ENCODE measurements around the gene RPS21.

Gene RPS21

DNA sequence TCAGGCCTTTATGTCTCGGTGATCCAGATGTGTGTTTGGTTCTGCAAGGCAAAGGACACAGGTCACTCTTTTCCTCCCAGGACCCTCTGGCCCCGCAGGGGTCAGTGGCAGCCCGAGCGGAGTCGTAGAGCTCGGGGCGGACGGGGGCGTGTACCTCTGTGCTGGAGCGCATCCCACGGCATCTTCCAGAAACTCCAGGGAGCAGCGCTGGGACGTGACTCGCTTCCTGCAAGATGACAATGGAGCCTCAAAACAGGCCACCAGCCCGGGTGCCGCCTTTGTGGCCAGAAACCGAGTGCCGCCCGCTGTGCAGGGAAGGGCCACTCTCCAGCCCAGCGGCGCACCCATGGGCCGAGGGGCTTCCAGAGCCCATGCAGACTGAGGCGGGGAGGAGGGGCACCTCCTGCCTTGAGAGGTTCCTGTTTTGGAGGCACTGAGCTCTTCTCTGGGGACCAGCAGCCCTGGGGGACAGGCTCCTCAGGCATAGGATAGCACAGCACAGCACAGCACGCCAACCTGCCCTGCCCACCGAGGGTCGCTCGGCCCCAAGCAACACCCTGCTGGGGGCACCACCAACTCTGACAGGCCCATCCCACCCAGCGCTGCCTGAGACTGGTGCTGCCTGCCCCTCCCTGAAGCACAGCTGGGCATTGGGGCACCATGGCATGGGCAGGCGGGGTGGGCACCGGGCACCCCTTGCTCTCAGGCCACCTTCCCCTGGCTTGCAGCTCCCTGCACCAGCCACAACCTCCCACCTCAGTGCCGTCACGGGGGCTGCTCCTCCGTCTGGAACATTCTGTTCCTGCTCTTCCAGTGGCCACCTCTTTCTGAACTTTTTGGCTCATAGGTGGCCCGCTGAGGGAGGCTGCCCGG is 9.7 kb downstream of the RPS21 start:
- no peak for DNase-seq (ENCODE audit: low read depth)

GRCh38 chr20:62398120-62398821 is 11.4 kb downstream of the RPS21 start:
- DNase-seq (ENCODE audit: low read depth) = no peak

- DNase-seq (ENCODE audit: low read depth) = no peak
Observed at GRCh38 chr20:62400021-62400420, 13.1 kb downstream of the RPS21 start.

GRCh38 chr20:62400541-62400940 is 13.6 kb downstream of the RPS21 start:
- DNase-seq (ENCODE audit: low read depth) = no peak

- DNase-seq (ENCODE audit: low read depth) = no peak
Observed at GRCh38 chr20:62401331-62401779, 14.5 kb downstream of the RPS21 start.

- DNase-seq (ENCODE audit: low read depth) = no peak
Observed at GRCh38 chr20:62402456-62403150, 15.7 kb downstream of the RPS21 start.

DNA sequence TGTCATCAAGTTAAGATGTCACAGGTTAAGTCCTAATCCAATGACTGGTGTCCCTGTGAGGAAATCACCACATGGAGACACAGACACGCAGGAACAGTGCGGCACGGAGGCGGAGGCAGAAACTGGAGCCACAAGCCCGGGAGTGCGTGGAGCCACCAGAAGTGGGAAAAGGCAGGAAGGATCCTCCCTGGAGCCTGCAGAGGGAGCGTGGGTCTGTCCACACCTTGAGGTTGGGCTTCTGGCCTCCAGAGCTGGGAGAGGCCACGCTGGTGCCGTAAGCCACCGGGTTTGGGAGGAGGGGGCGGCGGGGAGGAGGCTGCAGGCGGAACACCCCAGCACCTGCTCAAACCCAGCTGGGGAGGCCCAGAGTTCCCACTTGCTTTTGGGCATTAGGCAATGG is 16.4 kb downstream of the RPS21 start:
- DNase-seq (ENCODE audit: low read depth) = no peak

DNA sequence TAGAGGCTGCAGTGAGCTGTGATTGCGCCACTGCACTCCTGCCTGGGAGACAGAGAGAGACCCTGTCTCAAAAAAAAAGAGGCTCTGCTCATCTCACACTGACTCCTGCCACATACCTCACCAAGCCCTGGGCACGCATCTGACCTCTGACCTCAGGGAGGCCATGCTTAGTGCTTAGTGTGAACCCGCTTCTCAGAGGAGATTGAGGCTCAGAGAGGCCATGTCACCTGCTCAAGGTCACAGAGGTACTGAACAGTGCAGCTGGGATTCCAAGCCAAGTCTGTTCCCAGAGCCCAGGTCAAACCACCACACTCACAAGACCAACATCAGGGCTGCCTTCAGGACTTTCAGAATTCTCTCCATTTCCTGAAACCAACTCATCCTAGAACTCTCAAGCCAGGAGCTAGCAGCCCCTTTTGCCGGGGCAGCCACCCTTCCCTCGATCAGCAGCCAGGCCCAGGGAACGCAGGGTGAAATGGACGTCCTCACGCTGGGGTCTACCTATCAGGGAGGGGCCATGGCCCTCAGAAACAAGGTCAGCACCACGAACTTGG is 17.3 kb downstream of the RPS21 start:
- no peak for DNase-seq (ENCODE audit: low read depth)

GRCh38 chr20:62404761-62405107 is 17.8 kb downstream of the RPS21 start:
- DNase-seq (ENCODE audit: low read depth) = no peak

- DNase-seq (ENCODE audit: low read depth) = no peak
Observed at GRCh38 chr20:62405108-62405980, 18.4 kb downstream of the RPS21 start.

- no peak for DNase-seq (ENCODE audit: low read depth)
Observed at GRCh38 chr20:62405981-62406513, 19.1 kb downstream of the RPS21 start.

DNA sequence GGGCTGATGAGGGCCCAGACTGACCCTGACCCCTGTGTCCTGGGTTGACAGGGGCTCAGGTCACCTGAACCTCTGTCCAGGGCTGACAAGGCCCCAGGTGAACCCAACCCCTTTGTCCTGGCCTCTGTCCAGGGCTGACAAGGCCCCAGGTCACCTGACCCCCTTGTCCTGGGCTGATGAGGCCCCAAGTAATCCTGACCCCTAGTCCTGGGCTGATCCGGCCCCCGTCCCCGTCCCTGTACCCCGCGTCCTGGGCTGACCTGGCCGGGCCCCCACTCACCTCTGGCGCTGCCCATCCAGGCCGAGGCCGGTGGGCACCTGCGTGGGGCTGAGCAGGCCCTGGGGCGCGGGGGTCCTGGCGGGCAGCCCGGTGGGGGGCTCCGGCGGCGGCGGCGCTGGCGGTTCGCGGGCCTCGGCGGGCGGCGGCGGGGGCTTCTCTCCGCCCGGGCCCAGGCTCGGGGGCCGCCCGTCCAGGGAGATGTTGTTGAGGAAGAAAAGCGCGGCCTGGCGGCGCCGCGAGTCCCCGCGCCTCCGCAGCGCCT is 19.8 kb downstream of the RPS21 start:
- DNase-seq (ENCODE audit: low read depth) = no peak

DNA sequence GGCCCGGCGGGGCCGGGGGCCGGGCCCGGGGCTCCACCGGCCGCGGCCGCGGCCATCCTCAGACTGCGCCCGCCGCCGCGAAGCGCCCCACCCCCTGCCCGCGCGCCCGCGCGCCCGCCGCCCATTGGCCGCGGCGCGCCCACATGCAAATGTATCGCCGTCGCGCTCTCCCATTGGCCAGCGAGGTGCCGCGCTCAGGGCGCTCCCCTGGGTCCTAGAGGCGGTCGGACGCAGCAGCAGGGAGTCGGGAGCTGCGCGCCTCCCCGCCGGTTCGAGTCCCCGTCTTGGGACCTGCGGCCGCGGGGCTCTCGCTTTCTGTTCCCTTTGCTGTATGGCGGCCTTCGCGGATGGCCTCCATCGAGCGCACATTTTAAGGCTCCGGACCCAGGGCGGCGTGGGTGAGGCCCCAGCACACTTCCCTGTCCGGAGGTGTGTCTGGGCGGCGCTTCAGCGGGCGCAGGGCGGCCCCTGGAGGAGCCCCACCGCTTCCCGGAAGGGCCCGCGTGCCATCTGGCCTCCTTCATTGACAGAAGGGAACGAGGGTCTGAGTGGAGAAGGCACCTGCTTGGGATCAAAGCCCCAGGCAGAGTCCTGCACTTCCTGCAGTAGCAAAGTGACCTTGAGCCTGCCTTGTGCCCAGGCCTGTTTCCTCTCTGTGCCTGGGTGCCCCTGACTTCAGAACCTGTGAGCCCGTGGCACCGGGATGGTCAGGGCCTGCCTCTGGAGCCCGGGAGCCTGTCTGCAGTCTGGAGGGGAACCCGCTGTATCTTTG is 20.5 kb downstream of the RPS21 start, which contains the start of gene CABLES2:
CABLES2 (minus strand) TSS at position 65 of the 772 bp plus-strand sequence; CDS start at position 56, 9 bp downstream.
- peak; percentile 45 for DNase-seq (ENCODE audit: low read depth)

DNA sequence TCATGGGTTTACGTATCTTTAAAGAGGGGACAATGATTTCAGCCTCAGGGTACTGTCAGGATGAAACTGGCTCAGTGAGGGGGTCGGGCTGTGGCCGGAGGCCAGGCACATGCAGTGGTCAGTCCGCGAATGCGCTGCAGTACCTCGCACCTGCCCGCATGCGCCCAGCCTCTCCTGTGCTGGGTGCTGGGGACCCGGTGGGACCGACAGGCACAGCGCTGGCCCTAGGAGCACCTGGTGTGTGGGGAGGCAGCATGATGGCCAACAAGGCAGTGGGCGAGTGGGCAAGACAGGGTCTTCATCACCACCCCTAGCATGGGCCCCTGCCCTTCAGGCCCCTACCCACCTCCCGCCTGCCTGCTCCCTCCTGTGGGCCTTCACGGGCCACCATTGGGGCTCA is 21.2 kb downstream of the RPS21 start:
- DNase-seq (ENCODE audit: low read depth) = no peak

- DNase-seq (ENCODE audit: low read depth) = no peak
Observed at GRCh38 chr20:62408640-62409039, 21.7 kb downstream of the RPS21 start.

GRCh38 chr20:62409086-62409853 is 22.4 kb downstream of the RPS21 start:
- DNase-seq (ENCODE audit: low read depth) = no peak

DNA sequence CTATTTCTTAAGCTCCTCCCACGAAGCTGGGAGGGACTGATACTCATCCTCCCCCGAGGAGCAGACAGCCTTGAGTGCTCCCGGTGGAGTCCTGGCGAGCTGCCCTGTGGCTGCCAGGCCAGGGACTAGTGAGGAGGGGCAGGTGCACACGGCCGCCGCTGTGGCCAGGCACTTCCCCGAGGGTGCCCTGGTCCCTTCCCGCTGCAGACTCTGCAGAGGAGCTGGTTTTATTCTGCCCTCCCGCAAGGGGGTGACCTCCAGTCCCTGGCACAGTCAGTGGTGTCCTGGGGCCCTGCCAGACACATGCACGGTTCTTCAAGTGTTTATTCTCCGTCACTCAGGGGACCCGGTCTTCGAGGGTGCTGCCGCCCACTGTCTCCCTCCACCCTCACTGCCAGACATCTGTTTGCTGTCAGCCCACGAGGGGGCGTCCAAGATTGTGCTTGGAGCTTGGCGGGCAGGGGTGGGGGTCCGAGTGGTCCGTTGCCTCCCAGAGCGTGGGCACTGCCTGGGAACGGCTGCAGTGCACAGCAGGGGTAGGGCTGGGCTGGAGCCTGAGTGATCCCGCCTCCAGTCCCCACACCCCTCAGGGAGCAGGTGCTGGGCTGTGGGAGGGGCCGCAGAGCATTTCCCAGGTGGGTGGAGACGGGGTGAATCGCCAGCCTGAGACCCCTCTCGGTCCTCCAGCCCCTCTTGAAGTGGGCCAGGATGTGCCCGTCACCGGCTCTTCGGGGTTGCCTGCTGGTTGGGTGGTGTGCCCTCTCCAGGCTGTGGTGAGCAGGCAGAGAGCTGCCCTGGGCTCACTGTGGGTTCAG is 23.2 kb downstream of the RPS21 start:
- no peak for DNase-seq (ENCODE audit: low read depth)

GRCh38 chr20:62410746-62411478 is 24.0 kb downstream of the RPS21 start:
- no peak for DNase-seq (ENCODE audit: low read depth)

Measured in non-pigmented ciliary epithelial cell (primary cell).